ENCODE measurements around the gene NIN.
A peak's percentile ranks its signal among the peaks of the same experiment; 100 is the strongest.

Gene NIN

DNA sequence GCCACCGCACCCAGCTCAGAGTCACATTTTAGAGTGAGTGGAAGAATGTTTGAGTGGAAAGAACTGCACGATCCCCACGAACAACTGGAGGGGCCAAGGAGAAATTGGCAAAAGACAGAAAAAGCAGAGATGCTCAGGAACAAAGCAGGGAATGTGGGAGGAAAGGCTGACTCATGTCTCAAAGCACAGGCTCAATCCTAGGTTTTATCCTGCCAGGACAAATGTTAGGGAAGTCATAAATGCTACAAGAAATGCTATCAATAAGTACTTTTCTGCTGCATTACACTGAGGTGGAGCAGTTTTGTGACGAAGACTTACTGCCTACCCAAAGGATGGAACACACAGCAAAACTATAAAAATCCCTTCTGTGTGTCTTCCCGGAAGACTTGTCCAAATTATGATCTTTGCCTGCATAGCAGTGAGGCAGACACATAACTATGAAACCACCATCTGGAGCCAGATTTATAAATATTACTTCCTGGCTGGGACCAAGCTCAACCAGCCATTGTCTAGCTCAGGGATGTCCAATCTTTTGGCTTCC is 26.7 kb downstream of the NIN start:
- no peak for DNase-seq (ENCODE audit: low spot score)

GRCh38 chr14:50801706-50802105 is 29.3 kb downstream of the NIN start:
- H3K4me3 ChIP-seq = no peak overlapping the region
- TF ChIP-seq CTCF (IDR thresholded peaks at IDR 0.05) = no peak
- DNase-seq (ENCODE audit: low spot score) = no peak
- H3K27ac ChIP-seq = no peak overlapping the region

More for the DNA sequence above, 26.7 kb downstream of the NIN start:
- Histone ChIP-seq H3K27ac (peak overlapping the region in 1 of 2 donors; percentile 72), H3K4me3 (peak overlapping the region; percentile 39)
- no peak for TF ChIP-seq CTCF (IDR thresholded peaks at IDR 0.05)

GRCh38 chr14:50800032-50800431 is 30.9 kb downstream of the NIN start:
- no peak for DNase-seq (ENCODE audit: low spot score)
- H3K27ac ChIP-seq = no peak overlapping the region
- H3K4me3 ChIP-seq = no peak overlapping the region
- TF ChIP-seq CTCF (IDR thresholded peaks at IDR 0.05) = no peak

DNA sequence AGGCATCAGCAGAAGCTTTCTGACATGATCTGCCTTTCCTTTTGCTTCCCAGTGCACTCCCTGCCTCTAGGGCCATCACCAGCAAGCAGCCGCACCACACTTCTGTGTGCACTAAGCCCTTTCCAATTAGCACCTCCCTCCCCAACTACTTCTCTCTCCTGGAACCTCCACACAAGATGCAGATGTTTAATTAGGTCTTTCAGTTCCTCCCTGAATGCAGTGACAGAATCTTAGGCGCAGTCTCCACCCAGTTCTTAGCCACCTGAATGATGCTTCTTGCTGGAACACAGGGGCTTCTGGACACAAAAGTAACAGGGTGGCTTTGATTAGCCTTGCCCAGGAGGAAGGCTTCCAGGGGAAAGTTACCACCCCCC is 32.9 kb downstream of the NIN start:
- TF ChIP-seq CTCF (IDR thresholded peaks at IDR 0.05) = no peak

GRCh38 chr14:50797250-50798047 is 33.5 kb downstream of the NIN start:
- TF ChIP-seq CTCF (IDR thresholded peaks at IDR 0.05) = no peak
- Histone ChIP-seq H3K4me3 (no peak overlapping the region), H3K27ac (no peak overlapping the region)
- no peak for DNase-seq (ENCODE audit: low spot score)

More for the DNA sequence above, 32.9 kb downstream of the NIN start:
- DNase-seq (ENCODE audit: low spot score) = no peak
- H3K4me3 ChIP-seq = no peak overlapping the region
- H3K27ac ChIP-seq = no peak overlapping the region

- DNase-seq (ENCODE audit: low spot score) = no peak
- no peak for TF ChIP-seq CTCF (IDR thresholded peaks at IDR 0.05)
- no peak overlapping the region for H3K27ac ChIP-seq
- H3K4me3 ChIP-seq = no peak overlapping the region
Measured at GRCh38 chr14:50796390-50796789, 34.6 kb downstream of the NIN start.

- no peak overlapping the region for H3K4me3 ChIP-seq
- no peak for TF ChIP-seq CTCF (IDR thresholded peaks at IDR 0.05)
- DNase-seq (ENCODE audit: low spot score) = no peak
- no peak overlapping the region for H3K27ac ChIP-seq
Measured at GRCh38 chr14:50795909-50796308, 35.1 kb downstream of the NIN start.
